ENCODE data around the gene GNAT1. TPM values are rescaled to one million over a fixed set of nuclear protein-coding genes. Genes with fewer than 3 reads are reported as not detected.

Gene GNAT1
- total and polyA plus RNA-seq, 2 of the 13 experiments (the other 11 are each of a cell fraction or from before 2014, with no cell fraction given) = 0.15 TPM; not detected in 1

DNA sequence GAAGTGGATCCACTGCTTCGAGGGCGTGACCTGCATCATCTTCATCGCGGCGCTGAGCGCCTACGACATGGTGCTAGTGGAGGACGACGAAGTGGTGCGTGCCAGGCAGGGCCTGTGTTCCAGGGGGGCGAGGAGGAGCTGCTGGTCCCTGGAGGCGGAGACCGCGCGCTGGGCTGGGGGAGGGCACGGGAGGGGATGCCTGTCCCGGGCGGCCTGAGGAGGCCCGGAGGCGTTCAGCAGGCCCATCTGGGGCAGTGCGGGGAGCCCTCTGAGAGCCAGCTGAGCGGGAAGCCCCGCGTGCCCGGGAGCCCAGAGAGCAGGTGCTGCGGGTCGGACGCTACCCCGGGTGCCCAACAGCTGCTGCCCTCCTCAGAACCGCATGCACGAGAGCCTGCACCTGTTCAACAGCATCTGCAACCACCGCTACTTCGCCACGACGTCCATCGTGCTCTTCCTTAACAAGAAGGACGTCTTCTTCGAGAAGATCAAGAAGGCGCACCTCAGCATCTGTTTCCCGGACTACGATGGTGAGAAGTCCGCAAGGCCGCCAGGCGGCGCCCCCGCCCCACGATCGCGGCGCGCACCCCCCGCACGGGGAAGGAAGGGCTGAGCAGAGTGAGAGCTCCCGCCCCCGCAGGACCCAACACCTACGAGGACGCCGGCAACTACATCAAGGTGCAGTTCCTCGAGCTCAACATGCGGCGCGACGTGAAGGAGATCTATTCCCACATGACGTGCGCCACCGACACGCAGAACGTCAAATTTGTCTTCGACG is 2.9 kb downstream of the GNAT1 start (continued):
- TF ChIP-seq, protein P1, sequence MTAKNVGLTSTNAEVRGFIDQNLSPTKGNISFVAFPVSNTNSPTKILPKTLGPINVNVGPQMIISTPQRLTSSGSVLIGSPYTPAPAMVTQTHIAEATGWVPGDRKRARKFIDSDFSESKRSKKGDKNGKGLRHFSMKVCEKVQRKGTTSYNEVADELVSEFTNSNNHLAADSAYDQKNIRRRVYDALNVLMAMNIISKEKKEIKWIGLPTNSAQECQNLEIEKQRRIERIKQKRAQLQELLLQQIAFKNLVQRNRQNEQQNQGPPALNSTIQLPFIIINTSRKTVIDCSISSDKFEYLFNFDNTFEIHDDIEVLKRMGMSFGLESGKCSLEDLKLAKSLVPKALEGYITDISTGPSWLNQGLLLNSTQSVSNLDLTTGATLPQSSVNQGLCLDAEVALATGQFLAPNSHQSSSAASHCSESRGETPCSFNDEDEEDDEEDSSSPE (CRISPR knock-in tag; IDR thresholded peaks at IDR 0.05) = peak; percentile 43; the same call in 1 of the 2 replicates
- TF ChIP-seq ZNF234 (CRISPR knock-in tag; conservative IDR thresholded peaks at IDR 0.05) (0 out of 2 replicates have a peak, but pooled peaks have one; percentile 18), SP1 (IDR thresholded peaks at IDR 0.05) (no peak), SP1 (CRISPR knock-in tag; IDR thresholded peaks at IDR 0.05) (peak; percentile 42; the same call in 1 of the 2 replicates), SAFB2 (CRISPR knock-in tag; IDR thresholded peaks at IDR 0.05; ENCODE audit: borderline replicate concordance, low read depth) (0 out of 2 replicates have a peak, but pooled peaks have one; percentile 18), ZNF124 (CRISPR knock-in tag; IDR thresholded peaks at IDR 0.05) (peak; percentile 73), MIER2 (CRISPR knock-in tag; IDR thresholded peaks at IDR 0.05) (0 out of 2 replicates have a peak, but pooled peaks have one; percentile 38), MTA1 (CRISPR knock-in tag; IDR thresholded peaks at IDR 0.05; ENCODE audit: borderline replicate concordance) (peak; percentile 29; the same call in 1 of the 2 replicates)
- TF ChIP-seq, protein P2, sequence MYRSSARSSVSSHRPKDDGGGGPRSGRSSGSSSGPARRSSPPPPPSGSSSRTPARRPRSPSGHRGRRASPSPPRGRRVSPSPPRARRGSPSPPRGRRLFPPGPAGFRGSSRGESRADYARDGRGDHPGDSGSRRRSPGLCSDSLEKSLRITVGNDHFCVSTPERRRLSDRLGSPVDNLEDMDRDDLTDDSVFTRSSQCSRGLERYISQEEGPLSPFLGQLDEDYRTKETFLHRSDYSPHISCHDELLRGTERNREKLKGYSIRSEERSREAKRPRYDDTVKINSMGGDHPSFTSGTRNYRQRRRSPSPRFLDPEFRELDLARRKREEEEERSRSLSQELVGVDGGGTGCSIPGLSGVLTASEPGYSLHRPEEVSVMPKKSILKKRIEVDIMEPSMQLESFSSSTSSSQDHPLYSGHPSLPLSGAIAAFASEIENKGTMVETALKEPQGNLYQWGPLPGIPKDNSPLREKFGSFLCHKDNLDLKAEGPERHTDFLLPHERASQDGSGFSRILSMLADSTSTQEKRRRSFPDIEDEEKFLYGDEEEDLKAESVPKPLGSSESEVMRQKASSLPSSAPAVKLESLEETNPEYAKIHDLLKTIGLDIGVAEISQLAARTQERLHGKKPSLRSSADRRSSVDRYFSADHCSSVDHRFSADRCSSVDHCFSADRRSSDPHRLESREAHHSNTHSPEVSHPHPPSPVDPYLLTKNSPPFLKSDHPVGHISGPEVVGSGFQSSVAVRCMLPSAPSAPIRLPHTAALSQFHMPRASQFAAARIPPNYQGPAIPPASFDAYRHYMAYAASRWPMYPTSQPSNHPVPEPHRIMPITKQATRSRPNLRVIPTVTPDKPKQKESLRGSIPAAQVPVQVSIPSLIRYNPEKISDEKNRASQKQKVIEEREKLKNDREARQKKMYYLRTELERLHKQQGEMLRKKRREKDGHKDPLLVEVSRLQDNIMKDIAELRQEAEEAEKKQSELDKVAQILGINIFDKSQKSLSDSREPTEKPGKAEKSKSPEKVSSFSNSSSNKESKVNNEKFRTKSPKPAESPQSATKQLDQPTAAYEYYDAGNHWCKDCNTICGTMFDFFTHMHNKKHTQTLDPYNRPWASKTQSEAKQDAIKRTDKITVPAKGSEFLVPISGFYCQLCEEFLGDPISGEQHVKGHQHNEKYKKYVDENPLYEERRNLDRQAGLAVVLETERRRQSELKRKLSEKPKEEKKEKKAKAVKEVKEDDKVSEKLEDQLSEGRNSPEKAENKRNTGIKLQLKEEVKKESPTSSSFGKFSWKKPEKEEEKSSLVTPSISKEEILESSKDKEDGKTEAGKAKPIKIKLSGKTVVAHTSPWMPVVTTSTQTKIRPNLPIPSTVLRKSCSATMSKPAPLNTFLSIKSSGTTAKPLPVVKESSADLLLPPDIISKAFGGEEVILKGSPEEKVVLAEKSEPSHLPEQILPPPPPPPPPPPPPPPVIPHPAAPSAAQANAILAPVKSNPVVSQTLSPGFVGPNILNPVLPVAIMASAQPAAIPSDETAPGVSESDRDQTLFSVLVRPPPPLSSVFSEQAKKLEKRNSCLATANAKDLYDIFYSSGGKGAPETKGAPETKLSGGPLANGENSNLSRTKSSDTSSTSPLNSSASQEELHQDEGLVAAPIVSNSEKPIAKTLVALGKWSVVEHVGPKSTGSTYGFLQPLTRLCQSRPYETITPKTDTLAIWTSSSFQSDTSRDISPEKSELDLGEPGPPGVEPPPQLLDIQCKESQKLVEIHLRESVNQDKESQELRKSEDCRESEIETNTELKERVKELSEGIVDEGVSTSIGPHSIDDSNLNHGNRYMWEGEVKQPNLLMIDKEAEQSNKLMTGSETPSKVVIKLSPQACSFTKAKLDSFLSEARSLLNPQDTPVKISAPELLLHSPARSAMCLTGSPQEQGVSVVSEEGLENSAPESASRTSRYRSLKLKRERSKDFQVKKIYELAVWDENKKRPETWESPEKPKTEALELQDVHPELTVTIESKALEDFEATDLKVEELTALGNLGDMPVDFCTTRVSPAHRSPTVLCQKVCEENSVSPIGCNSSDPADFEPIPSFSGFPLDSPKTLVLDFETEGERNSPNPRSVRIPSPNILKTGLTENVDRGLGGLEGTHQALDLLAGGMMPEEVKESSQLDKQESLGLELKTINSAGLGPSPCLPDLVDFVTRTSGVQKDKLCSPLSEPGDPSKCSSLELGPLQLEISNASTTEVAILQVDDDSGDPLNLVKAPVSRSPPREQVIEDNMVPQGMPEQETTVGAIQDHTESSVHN (CRISPR knock-in tag; IDR thresholded peaks at IDR 0.05) = peak; percentile 93
- TF ChIP-seq, protein P3, sequence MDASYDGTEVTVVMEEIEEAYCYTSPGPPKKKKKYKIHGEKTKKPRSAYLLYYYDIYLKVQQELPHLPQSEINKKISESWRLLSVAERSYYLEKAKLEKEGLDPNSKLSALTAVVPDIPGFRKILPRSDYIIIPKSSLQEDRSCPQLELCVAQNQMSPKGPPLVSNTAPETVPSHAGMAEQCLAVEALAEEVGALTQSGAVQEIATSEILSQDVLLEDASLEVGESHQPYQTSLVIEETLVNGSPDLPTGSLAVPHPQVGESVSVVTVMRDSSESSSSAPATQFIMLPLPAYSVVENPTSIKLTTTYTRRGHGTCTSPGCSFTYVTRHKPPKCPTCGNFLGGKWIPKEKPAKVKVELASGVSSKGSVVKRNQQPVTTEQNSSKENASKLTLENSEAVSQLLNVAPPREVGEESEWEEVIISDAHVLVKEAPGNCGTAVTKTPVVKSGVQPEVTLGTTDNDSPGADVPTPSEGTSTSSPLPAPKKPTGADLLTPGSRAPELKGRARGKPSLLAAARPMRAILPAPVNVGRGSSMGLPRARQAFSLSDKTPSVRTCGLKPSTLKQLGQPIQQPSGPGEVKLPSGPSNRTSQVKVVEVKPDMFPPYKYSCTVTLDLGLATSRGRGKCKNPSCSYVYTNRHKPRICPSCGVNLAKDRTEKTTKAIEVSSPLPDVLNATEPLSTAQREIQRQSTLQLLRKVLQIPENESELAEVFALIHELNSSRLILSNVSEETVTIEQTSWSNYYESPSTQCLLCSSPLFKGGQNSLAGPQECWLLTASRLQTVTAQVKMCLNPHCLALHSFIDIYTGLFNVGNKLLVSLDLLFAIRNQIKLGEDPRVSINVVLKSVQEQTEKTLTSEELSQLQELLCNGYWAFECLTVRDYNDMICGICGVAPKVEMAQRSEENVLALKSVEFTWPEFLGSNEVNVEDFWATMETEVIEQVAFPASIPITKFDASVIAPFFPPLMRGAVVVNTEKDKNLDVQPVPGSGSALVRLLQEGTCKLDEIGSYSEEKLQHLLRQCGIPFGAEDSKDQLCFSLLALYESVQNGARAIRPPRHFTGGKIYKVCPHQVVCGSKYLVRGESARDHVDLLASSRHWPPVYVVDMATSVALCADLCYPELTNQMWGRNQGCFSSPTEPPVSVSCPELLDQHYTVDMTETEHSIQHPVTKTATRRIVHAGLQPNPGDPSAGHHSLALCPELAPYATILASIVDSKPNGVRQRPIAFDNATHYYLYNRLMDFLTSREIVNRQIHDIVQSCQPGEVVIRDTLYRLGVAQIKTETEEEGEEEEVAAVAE (CRISPR knock-in tag; IDR thresholded peaks at IDR 0.05; ENCODE audit: borderline replicate concordance) = 0 out of 2 replicates have a peak, but pooled peaks have one; percentile 29
- TF ChIP-seq, protein P4, sequence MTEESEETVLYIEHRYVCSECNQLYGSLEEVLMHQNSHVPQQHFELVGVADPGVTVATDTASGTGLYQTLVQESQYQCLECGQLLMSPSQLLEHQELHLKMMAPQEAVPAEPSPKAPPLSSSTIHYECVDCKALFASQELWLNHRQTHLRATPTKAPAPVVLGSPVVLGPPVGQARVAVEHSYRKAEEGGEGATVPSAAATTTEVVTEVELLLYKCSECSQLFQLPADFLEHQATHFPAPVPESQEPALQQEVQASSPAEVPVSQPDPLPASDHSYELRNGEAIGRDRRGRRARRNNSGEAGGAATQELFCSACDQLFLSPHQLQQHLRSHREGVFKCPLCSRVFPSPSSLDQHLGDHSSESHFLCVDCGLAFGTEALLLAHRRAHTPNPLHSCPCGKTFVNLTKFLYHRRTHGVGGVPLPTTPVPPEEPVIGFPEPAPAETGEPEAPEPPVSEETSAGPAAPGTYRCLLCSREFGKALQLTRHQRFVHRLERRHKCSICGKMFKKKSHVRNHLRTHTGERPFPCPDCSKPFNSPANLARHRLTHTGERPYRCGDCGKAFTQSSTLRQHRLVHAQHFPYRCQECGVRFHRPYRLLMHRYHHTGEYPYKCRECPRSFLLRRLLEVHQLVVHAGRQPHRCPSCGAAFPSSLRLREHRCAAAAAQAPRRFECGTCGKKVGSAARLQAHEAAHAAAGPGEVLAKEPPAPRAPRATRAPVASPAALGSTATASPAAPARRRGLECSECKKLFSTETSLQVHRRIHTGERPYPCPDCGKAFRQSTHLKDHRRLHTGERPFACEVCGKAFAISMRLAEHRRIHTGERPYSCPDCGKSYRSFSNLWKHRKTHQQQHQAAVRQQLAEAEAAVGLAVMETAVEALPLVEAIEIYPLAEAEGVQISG (CRISPR knock-in tag; IDR thresholded peaks at IDR 0.05) = peak; percentile 66

Measured in HepG2 (cell line).